Suprapubic skin (tissue), 4 donors: Measurements from ENCODE around the gene SECTM1. TPM values are rescaled to one million over a fixed set of nuclear protein-coding genes. Genes with fewer than 3 reads are reported as not detected.

ENCODE experiments used
- DNase-seq, 2 donors: peaks; one replicate each; pipeline ENCODE4 v3.0.0-alpha.2; 2019; ENCODE audit warnings: low spot score in 2 of 2
- H3K27ac ChIP-seq: fragments of 200-600 bp; sonication (generic); one replicate; pipeline ENCODE4 v1.5.1; 2019
- H3K27me3 ChIP-seq: fragments of 200-600 bp; sonication (generic); one replicate; pipeline ENCODE4 v1.5.1; 2019
- H3K36me3 ChIP-seq: fragments of 200-600 bp; sonication (generic); one replicate; pipeline ENCODE4 v1.5.1; 2019
- H3K4me1 ChIP-seq: fragments of 200-600 bp; sonication (generic); one replicate; pipeline ENCODE4 v1.5.1; 2019
- H3K4me3 ChIP-seq: fragments of 200-600 bp; sonication (generic); one replicate; pipeline ENCODE4 v1.5.1; 2019; ENCODE audit warnings: mild to moderate bottlenecking
- H3K9me3 ChIP-seq: fragments of 200-600 bp; sonication (generic); one replicate; pipeline ENCODE4 v1.5.1; 2019
- CTCF ChIP-seq, 2 donors: fragments of 200-600 bp in 1 of 2; fragments of 450-650 bp in 1 of 2; sonication (generic) in 1 of 2; IDR thresholded peaks; one replicate each; pipeline ENCODE4 v1.5.1; 2016 to 2019; ENCODE audit warnings: antibody characterized with exemption in 2 of 2, mild to moderate bottlenecking in 1 of 2, moderate library complexity in 1 of 2
- EP300 ChIP-seq: sonication (generic); formaldehyde crosslinking; IDR thresholded peaks from one replicate; pipeline ENCODE4 v1.6.1; 2017; ENCODE audit warnings: antibody characterized with exemption
- POLR2A ChIP-seq, 2 donors: fragments of 450-650 bp; IDR thresholded peaks; one replicate each; pipeline ENCODE4 v1.6.1; 2017; ENCODE audit warnings: antibody characterized with exemption in 2 of 2, mild to moderate bottlenecking in 2 of 2, moderate library complexity in 2 of 2
- POLR2AphosphoS5 ChIP-seq, 3 donors: sonication (generic); formaldehyde crosslinking; IDR thresholded peaks; one replicate each; pipeline ENCODE4 v1.6.1; 2017; ENCODE audit warnings: antibody characterized with exemption in 3 of 3
- WGBS: methylation state at CpG from one replicate; pipeline ENCODE4 v1.1.5; 2018; 5-methylcytosine and 5-hydroxymethylcytosine counted together
- total RNA-seq, 4 donors: library from RNA; depleted of rRNA; stranded (reverse); fragments of >200 nt; gene quantifications; one replicate each; pipeline ENCODE4 v1.1.0, GENCODE V29; 2016

SECTM1 gene
- total RNA-seq, 4 donors from 2014 or later = 9.5 to 37.8 (median 16.6) TPM

- H3K27ac ChIP-seq = peak overlapping the region; percentile 99
- WGBS = 1% methylated on average over 31 of the region's 57 CpGs
- H3K4me3 ChIP-seq = peak overlapping the region; percentile 94
- no peaks in the 10 kb centered on the region for H3K9me3 ChIP-seq
- peaks cover 19% of the 10 kb centered on the region for H3K36me3 ChIP-seq
- no peaks in the 10 kb centered on the region for H3K27me3 ChIP-seq
- peaks cover 59% of the 10 kb centered on the region for H3K4me1 ChIP-seq
- peak in 1 of 2 donors; percentile 81 for DNase-seq
- no peak for TF ChIP-seq CTCF (IDR thresholded peaks at IDR 0.05)
- no peak for TF ChIP-seq EP300
- no peak for TF ChIP-seq POLR2A (IDR thresholded peaks at IDR 0.05)
- no peak for TF ChIP-seq POLR2AphosphoS5 (IDR thresholded peaks at IDR 0.05)
Measured at GRCh38 chr17:82272495-82273326, 60.9 kb downstream of the SECTM1 start.

- peaks cover 22% of the 10 kb centered on the region for H3K36me3 ChIP-seq
- no peak for TF ChIP-seq POLR2AphosphoS5 (IDR thresholded peaks at IDR 0.05)
- no peak for TF ChIP-seq CTCF (IDR thresholded peaks at IDR 0.05)
- no peak for TF ChIP-seq EP300
- TF ChIP-seq POLR2A (IDR thresholded peaks at IDR 0.05) = no peak
- WGBS = 86% methylated on average over 6 of the region's 6 CpGs
- H3K4me1 ChIP-seq = peaks cover 72% of the 10 kb centered on the region
- no peaks in the 10 kb centered on the region for H3K9me3 ChIP-seq
- DNase-seq = no peak
- no peaks in the 10 kb centered on the region for H3K27me3 ChIP-seq
- no peak overlapping the region for H3K27ac ChIP-seq
- H3K4me3 ChIP-seq = peak overlapping the region; percentile 94
Measured at GRCh38 chr17:82271401-82271800, 62.2 kb downstream of the SECTM1 start.

Other genes starting within 250 kb of the SECTM1 start
- gene FASN, start 235.5 kb downstream of the SECTM1 start, total RNA-seq = 100 to 1,000 TPM; 278 to 464 (median 359) TPM
- 10 to 100 TPM; 16.1 to 29.8 (median 20.3) TPM for gene CCDC57, start 120.9 kb downstream of the SECTM1 start, total RNA-seq
- gene SLC16A3, start 104.7 kb downstream of the SECTM1 start, total RNA-seq = 1 to 10 TPM; 3.6 to 7.6 (median 4.5) TPM
- 100 to 1,000 TPM in 1 of 4 donors, 10 to 100 TPM in 3; 52.3 to 142 (median 58.8) TPM for gene CSNK1D, start 60.1 kb downstream of the SECTM1 start, total RNA-seq
- gene CD7, start 16.2 kb downstream of the SECTM1 start, total RNA-seq = 1 to 10 TPM in 3 of 4 donors, under 1 TPM in 1; 0.29 to 4.4 (median 1.6) TPM
- not detected for gene TEX19, start 25.5 kb upstream of the SECTM1 start, total RNA-seq
- gene UTS2R, start 38.0 kb upstream of the SECTM1 start, total RNA-seq = not detected
- 10 to 100 TPM; 28.1 to 84.6 (median 33.4) TPM for gene HEXD, start 84.6 kb upstream of the SECTM1 start, total RNA-seq
- 10 to 100 TPM; 13.0 to 33.5 (median 20.0) TPM for gene OGFOD3, start 84.8 kb upstream of the SECTM1 start, total RNA-seq
- gene CYBC1, start 117.0 kb upstream of the SECTM1 start, total RNA-seq = 10 to 100 TPM; 36.4 to 53.1 (median 45.6) TPM
- 100 to 1,000 TPM in 1 of 4 donors, 10 to 100 TPM in 3; 37.6 to 105 (median 44.7) TPM for gene NARF, start 125.0 kb upstream of the SECTM1 start, total RNA-seq
- gene FOXK2, start 186.0 kb upstream of the SECTM1 start, total RNA-seq = 10 to 100 TPM; 62.7 to 94.5 (median 78.4) TPM